GM23338 (cell line): ENCODE measurements around the gene ERMP1. TPM values are rescaled to one million over a fixed set of nuclear protein-coding genes. Genes with fewer than 3 reads are reported as not detected.

ENCODE experiments used
- ATAC-seq: fragments of 200-7000 bp; cut with Tn5 transposase; 3 replicates; pipeline ENCODE4 v1.9.1; 2020
- DNase-seq: peaks from one replicate; pipeline ENCODE4 v3.0.0-alpha.2; 2015; ENCODE audit warnings: low spot score
- H2AFZ ChIP-seq: fragments of 200-600 bp; sonication (generic); 2 replicates; pipeline ENCODE4 v1.8.0; 2016; ENCODE audit warnings: antibody characterized with exemption, mild to moderate bottlenecking, moderate library complexity
- H3F3A ChIP-seq: fragments of 200-600 bp; sonication (generic); replicated peaks from 2 replicates; pipeline ENCODE4 v1.8.0; 2017; ENCODE audit warnings: antibody characterized with exemption, mixed run types, low read depth
- H3K27ac ChIP-seq: fragments of 200-600 bp; sonication (generic); 2 replicates; pipeline ENCODE4 v1.6.1; 2016; ENCODE audit warnings: low read depth
- H3K27me3 ChIP-seq: fragments of 200-600 bp; sonication (generic); 2 replicates; pipeline ENCODE4 v1.8.0; 2016; ENCODE audit warnings: mild to moderate bottlenecking, mixed run types, moderate library complexity; ENCODE audit not compliant: insufficient read depth
- H3K36me3 ChIP-seq: fragments of 200-600 bp; sonication (generic); 2 replicates; pipeline ENCODE4 v1.8.0; 2016; ENCODE audit warnings: mild to moderate bottlenecking; ENCODE audit not compliant: insufficient read depth
- H3K4me1 ChIP-seq: fragments of 200-600 bp; sonication (generic); 2 replicates; pipeline ENCODE4 v1.8.0; 2016; ENCODE audit warnings: mild to moderate bottlenecking, moderate library complexity; ENCODE audit not compliant: insufficient read depth
- H3K4me2 ChIP-seq: fragments of 200-600 bp; sonication (generic); 2 replicates; pipeline ENCODE4 v1.7.1; 2017; ENCODE audit warnings: mixed run types
- H3K4me3 ChIP-seq: fragments of 200-600 bp; sonication (generic); 2 replicates; pipeline ENCODE4 v1.6.1; 2016; ENCODE audit warnings: mixed run types
- H3K79me2 ChIP-seq: fragments of 200-600 bp; sonication (generic); replicated peaks from 2 replicates; pipeline ENCODE4 v1.8.0; 2017; ENCODE audit warnings: mild to moderate bottlenecking; ENCODE audit not compliant: insufficient read depth
- H3K9me2 ChIP-seq: fragments of 200-600 bp; sonication (generic); 2 replicates; pipeline ENCODE4 v1.8.0; 2017; ENCODE audit not compliant: insufficient read depth
- H4K20me1 ChIP-seq: fragments of 200-600 bp; sonication (generic); replicated peaks from 2 replicates; pipeline ENCODE4 v1.8.0; 2017; ENCODE audit warnings: mild to moderate bottlenecking; ENCODE audit not compliant: insufficient read depth
- H3K27ac Mint-ChIP-seq: 2 replicates; pipeline ENCODE4 v1.8.0; 2020; ENCODE audit warnings: inconsistent platforms, mild to moderate bottlenecking, moderate library complexity, mixed read lengths
- H3K27me3 Mint-ChIP-seq: 3 replicates; pipeline ENCODE4 v1.8.0; 2022; ENCODE audit warnings: low read depth, mild to moderate bottlenecking, moderate library complexity, mixed read lengths, inconsistent platforms; ENCODE audit not compliant: insufficient read depth, poor library complexity
- H3K36me3 Mint-ChIP-seq: 3 replicates; pipeline ENCODE4 v1.8.0; 2021; ENCODE audit warnings: low read depth, mild to moderate bottlenecking, inconsistent platforms, moderate library complexity, mixed read lengths
- H3K4me1 Mint-ChIP-seq: 3 replicates; pipeline ENCODE4 v1.8.0; 2020; ENCODE audit warnings: mild to moderate bottlenecking, inconsistent platforms, mixed read lengths
- H3K4me3 Mint-ChIP-seq: 3 replicates; pipeline ENCODE4 v1.8.0; 2021; ENCODE audit warnings: moderate library complexity, mild to moderate bottlenecking, inconsistent platforms, mixed read lengths
- H3K9me3 Mint-ChIP-seq: 3 replicates; pipeline ENCODE4 v1.8.0; 2020; ENCODE audit warnings: moderate library complexity, mild to moderate bottlenecking, inconsistent platforms, mixed read lengths
- CREB1 ChIP-seq: fragments of 250-450 bp; sonication (Bioruptor Pico); IDR thresholded peaks from 2 replicates; pipeline ENCODE4 v1.5.0; 2020; ENCODE audit warnings: low read depth, mild to moderate bottlenecking, moderate library complexity
- EZH2 ChIP-seq: fragments of 200-600 bp; sonication (generic); IDR thresholded peaks from one replicate; pipeline ENCODE4 v1.8.0; 2017; ENCODE audit warnings: antibody characterized with exemption, mild to moderate bottlenecking, low read depth; ENCODE audit not compliant: unreplicated experiment
- EZH2phosphoT487 ChIP-seq: fragments of 200-600 bp; sonication (generic); IDR thresholded peaks from one replicate; pipeline ENCODE4 v1.8.1; 2018; ENCODE audit warnings: antibody characterized with exemption; ENCODE audit not compliant: unreplicated experiment
- JUNB ChIP-seq: IDR thresholded peaks from one replicate; pipeline ENCODE4 v1.6.1; 2016; ENCODE audit warnings: antibody characterized with exemption; ENCODE audit not compliant: unreplicated experiment
- POLR2AphosphoS5 ChIP-seq: IDR thresholded peaks from 2 replicates; pipeline ENCODE4 v1.6.1; 2016; ENCODE audit warnings: antibody characterized with exemption, low read depth
- ZNF114 ChIP-seq: fragments of 250-450 bp; sonication (Bioruptor Pico); IDR thresholded peaks from 2 replicates; pipeline ENCODE4 v1.5.0; 2020; ENCODE audit warnings: mild to moderate bottlenecking, moderate library complexity
- polyA plus RNA-seq: library from polyadenylated mRNA; unstranded; fragments of >200 nt; fragmentation: Nextera tagmentation; extraction: Ambion mirVana; gene quantifications from 2 replicates; pipeline ENCODE4 v1.2.1, GENCODE V29; 2016
- total RNA-seq: library from RNA; depleted of rRNA; stranded (reverse); fragments of >200 nt; shearing (Covaris generic); gene quantifications from 2 replicates; pipeline ENCODE4 v1.2.3, GENCODE V29; 2014
- TF ChIP-seq, protein P1 (sequence below): fragments of 250-450 bp; sonication (Bioruptor Pico); IDR thresholded peaks from 2 replicates; pipeline ENCODE4 v1.5.0; 2020; ENCODE audit warnings: mild to moderate bottlenecking, moderate library complexity
- TF ChIP-seq, protein P2 (sequence below): IDR thresholded peaks from 2 replicates; pipeline ENCODE4 v1.6.1; 2016; ENCODE audit warnings: antibody characterized with exemption
- TF ChIP-seq, protein P3 (sequence below): IDR thresholded peaks from one replicate; pipeline ENCODE4 v1.6.1; 2018; ENCODE audit warnings: antibody characterized with exemption; ENCODE audit not compliant: unreplicated experiment

The ERMP1 gene
- total and polyA plus RNA-seq, 2 experiments from 2014 or later = 5.3 to 23.4 TPM

DNA sequence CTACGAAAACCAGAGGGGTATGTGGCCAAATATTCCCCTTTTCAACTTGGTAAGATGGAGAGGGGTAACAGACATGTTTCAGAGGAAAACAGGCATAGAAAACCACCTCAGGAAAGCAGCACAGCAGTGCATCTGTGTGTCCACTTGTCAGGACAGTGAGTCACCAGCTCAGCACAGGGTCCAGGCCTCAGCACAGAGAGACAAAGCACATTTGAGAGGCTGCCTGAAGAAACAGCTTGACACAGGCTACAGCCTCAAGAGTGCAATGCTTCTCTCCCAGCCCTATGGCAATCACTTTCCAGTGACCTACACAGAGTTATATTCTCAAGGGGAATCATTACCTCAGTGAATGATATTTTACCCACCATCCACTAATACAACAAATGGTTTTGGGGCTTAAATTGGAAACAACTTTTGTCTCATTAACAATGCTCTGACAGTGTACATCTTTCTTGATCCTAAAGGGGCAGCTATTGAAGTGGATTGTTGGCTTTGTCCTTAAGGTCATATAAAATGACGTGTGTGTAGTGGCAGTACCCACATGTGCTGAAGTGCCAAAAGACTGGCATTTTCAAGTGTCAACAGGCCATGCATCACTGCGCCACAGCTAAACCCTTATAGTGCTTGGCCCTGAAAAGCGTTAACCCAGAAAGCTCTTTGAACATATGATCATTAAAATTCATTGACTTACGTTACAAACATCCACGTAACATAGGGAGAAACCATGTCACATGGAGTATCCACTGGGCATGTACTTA, 46.4 kb downstream of the ERMP1 start (continued):
- TF ChIP-seq, protein P1, sequence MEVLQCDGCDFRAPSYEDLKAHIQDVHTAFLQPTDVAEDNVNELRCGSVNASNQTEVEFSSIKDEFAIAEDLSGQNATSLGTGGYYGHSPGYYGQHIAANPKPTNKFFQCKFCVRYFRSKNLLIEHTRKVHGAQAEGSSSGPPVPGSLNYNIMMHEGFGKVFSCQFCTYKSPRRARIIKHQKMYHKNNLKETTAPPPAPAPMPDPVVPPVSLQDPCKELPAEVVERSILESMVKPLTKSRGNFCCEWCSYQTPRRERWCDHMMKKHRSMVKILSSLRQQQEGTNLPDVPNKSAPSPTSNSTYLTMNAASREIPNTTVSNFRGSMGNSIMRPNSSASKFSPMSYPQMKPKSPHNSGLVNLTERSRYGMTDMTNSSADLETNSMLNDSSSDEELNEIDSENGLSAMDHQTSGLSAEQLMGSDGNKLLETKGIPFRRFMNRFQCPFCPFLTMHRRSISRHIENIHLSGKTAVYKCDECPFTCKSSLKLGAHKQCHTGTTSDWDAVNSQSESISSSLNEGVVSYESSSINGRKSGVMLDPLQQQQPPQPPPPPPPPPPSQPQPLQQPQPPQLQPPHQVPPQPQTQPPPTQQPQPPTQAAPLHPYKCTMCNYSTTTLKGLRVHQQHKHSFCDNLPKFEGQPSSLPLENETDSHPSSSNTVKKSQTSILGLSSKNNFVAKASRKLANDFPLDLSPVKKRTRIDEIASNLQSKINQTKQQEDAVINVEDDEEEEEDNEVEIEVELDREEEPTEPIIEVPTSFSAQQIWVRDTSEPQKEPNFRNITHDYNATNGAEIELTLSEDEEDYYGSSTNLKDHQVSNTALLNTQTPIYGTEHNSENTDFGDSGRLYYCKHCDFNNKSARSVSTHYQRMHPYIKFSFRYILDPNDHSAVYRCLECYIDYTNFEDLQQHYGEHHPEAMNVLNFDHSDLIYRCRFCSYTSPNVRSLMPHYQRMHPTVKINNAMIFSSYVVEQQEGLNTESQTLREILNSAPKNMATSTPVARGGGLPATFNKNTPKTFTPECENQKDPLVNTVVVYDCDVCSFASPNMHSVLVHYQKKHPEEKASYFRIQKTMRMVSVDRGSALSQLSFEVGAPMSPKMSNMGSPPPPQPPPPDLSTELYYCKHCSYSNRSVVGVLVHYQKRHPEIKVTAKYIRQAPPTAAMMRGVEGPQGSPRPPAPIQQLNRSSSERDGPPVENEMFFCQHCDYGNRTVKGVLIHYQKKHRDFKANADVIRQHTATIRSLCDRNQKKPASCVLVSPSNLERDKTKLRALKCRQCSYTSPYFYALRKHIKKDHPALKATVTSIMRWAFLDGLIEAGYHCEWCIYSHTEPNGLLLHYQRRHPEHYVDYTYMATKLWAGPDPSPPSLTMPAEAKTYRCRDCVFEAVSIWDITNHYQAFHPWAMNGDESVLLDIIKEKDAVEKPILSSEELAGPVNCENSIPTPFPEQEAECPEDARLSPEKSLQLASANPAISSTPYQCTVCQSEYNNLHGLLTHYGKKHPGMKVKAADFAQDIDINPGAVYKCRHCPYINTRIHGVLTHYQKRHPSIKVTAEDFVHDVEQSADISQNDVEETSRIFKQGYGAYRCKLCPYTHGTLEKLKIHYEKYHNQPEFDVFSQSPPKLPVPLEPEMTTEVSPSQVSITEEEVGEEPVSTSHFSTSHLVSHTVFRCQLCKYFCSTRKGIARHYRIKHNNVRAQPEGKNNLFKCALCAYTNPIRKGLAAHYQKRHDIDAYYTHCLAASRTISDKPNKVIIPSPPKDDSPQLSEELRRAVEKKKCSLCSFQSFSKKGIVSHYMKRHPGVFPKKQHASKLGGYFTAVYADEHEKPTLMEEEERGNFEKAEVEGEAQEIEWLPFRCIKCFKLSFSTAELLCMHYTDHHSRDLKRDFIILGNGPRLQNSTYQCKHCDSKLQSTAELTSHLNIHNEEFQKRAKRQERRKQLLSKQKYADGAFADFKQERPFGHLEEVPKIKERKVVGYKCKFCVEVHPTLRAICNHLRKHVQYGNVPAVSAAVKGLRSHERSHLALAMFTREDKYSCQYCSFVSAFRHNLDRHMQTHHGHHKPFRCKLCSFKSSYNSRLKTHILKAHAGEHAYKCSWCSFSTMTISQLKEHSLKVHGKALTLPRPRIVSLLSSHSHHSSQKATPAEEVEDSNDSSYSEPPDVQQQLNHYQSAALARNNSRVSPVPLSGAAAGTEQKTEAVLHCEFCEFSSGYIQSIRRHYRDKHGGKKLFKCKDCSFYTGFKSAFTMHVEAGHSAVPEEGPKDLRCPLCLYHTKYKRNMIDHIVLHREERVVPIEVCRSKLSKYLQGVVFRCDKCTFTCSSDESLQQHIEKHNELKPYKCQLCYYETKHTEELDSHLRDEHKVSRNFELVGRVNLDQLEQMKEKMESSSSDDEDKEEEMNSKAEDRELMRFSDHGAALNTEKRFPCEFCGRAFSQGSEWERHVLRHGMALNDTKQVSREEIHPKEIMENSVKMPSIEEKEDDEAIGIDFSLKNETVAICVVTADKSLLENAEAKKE (CRISPR knock-in tag) = no peak
- TF ChIP-seq EZH2 = no peak
- TF ChIP-seq JUNB = no peak

DNA sequence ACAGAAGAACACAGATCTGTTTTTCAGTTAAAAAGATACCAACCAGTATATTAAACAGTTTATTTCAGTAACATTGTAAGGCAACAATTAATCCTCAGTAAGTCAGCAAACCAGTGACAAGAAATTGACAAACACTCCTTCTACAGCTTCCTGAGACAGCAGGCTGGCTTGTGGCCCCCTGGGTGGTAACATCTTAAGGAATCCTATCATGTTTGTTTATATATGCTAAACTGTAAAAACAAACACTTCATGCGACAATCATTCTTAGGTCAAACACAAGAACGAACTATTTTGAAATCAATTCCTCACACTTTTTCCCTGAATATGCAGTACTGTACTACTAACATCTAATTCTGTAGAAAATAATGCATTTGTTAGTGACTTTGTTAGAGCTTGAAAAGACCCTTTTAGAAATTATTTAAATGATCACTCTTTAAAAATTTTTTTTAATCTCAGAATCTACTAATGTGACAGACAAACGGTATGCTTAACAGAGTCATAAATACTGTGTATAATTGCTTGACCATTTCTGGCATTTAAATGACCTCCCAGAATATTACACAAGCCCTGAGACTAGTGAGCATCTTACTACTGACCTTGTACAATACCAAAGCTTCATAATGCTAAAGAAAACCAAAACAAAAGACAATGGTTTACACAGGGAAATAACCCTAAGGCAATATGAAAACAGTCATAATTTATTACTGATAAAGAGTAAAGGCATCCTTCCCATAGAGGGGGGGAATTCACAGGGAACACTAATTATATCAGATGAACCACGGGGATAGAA, 48.2 kb downstream of the ERMP1 start:
- Mint-ChIP-seq H3K27me3 (peaks cover 7% of the 10 kb centered on the region), H3K27ac (no peak overlapping the region), H3K4me1 (peaks cover 8% of the 10 kb centered on the region), H3K9me3 (peaks cover 43% of the 10 kb centered on the region), H3K4me3 (no peak overlapping the region), H3K36me3 (peaks cover 51% of the 10 kb centered on the region)
- Histone ChIP-seq H3K36me3 (peaks cover 18% of the 10 kb centered on the region; the same call in 1 of the 2 replicates), H3K79me2 (0 out of 2 replicates have a peak, but pooled peaks cover 5% of the 10 kb centered on the region), H3F3A (no peaks in the 10 kb centered on the region), H3K27ac (no peak overlapping the region), H3K4me1 (no peaks in the 10 kb centered on the region), H3K4me2 (no peak overlapping the region), H3K27me3 (no peaks in the 10 kb centered on the region), H3K9me2 (no peaks in the 10 kb centered on the region), H4K20me1 (no peaks in the 10 kb centered on the region), H3K4me3 (no peak overlapping the region), H2AFZ (no peak overlapping the region)
- peak; percentile 26 for DNase-seq
- ATAC-seq = peak; percentile 34; the same call in 1 of the 3 replicates
- TF ChIP-seq EZH2phosphoT487 (no peak), CREB1 (CRISPR knock-in tag) (no peak), ZNF114 (CRISPR knock-in tag) (no peak), POLR2AphosphoS5 (no peak), EZH2 (no peak)
- TF ChIP-seq, protein P2, sequence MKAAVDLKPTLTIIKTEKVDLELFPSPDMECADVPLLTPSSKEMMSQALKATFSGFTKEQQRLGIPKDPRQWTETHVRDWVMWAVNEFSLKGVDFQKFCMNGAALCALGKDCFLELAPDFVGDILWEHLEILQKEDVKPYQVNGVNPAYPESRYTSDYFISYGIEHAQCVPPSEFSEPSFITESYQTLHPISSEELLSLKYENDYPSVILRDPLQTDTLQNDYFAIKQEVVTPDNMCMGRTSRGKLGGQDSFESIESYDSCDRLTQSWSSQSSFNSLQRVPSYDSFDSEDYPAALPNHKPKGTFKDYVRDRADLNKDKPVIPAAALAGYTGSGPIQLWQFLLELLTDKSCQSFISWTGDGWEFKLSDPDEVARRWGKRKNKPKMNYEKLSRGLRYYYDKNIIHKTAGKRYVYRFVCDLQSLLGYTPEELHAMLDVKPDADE = no peak
- TF ChIP-seq, protein P3, sequence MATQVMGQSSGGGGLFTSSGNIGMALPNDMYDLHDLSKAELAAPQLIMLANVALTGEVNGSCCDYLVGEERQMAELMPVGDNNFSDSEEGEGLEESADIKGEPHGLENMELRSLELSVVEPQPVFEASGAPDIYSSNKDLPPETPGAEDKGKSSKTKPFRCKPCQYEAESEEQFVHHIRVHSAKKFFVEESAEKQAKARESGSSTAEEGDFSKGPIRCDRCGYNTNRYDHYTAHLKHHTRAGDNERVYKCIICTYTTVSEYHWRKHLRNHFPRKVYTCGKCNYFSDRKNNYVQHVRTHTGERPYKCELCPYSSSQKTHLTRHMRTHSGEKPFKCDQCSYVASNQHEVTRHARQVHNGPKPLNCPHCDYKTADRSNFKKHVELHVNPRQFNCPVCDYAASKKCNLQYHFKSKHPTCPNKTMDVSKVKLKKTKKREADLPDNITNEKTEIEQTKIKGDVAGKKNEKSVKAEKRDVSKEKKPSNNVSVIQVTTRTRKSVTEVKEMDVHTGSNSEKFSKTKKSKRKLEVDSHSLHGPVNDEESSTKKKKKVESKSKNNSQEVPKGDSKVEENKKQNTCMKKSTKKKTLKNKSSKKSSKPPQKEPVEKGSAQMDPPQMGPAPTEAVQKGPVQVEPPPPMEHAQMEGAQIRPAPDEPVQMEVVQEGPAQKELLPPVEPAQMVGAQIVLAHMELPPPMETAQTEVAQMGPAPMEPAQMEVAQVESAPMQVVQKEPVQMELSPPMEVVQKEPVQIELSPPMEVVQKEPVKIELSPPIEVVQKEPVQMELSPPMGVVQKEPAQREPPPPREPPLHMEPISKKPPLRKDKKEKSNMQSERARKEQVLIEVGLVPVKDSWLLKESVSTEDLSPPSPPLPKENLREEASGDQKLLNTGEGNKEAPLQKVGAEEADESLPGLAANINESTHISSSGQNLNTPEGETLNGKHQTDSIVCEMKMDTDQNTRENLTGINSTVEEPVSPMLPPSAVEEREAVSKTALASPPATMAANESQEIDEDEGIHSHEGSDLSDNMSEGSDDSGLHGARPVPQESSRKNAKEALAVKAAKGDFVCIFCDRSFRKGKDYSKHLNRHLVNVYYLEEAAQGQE = no peak
